IMR-90 (cell line): ENCODE results near the gene PARVG. TPM values are rescaled to one million over a fixed set of nuclear protein-coding genes. Genes with fewer than 3 reads are reported as not detected.
A peak's percentile ranks its signal among the peaks of the same experiment; 100 is the strongest.

Experiments used
- ATAC-seq: fragments of 200-7000 bp; cut with Tn5 transposase; 2 replicates; pipeline ENCODE4 v1.9.1; 2020; ENCODE audit warnings: low read depth, mild to moderate bottlenecking, moderate library complexity
- BruUV-seq: library from RNA; stranded (reverse); fragments of 400-500 nt; replicated peaks from 2 replicates; lab custom pipeline; 2021; lab: Mats Ljungman, UMichigan
- CTCF ChIA-PET: fragments of 300-600 bp; formaldehyde crosslinking; extraction: SDS; loops from one replicate; lab custom pipeline; 2021; ENCODE audit warnings: antibody characterized with exemption; lab: Yijun Ruan, JAX
- POLR2A ChIA-PET: fragments of 300-600 bp; sonication (Branson Sonifier 250); formaldehyde crosslinking; loops from one replicate; lab custom pipeline; 2022; ENCODE audit warnings: antibody characterized with exemption; ENCODE audit not compliant: unreplicated experiment; lab: Charles Lee
- DNase-seq: peaks from one replicate; pipeline ENCODE4 v3.0.0; 2013
- H2AFZ ChIP-seq: replicated peaks from 2 replicates; pipeline ENCODE3; 2013; ENCODE audit warnings: low read length, mild to moderate bottlenecking; ENCODE audit not compliant: poor library complexity
- H2AK5ac ChIP-seq: 2 replicates; pipeline ENCODE4 v1.6.1; 2013; ENCODE audit warnings: low read depth, low read length, inconsistent platforms
- H2AK9ac ChIP-seq: replicated peaks from 2 replicates; pipeline ENCODE3; 2013; ENCODE audit warnings: mild to moderate bottlenecking, low read depth, low read length, moderate library complexity; ENCODE audit not compliant: poor library complexity
- H2BK120ac ChIP-seq: 2 replicates; pipeline ENCODE4 v1.6.1; 2013; ENCODE audit warnings: low read depth, low read length, inconsistent platforms
- H2BK15ac ChIP-seq: 3 replicates; pipeline ENCODE4 v1.6.1; 2013; ENCODE audit warnings: low read depth, low read length, inconsistent platforms
- H2BK20ac ChIP-seq: 2 replicates; pipeline ENCODE4 v1.6.1; 2013; ENCODE audit warnings: low read depth, mild to moderate bottlenecking, inconsistent platforms, low read length, moderate library complexity
- H2BK5ac ChIP-seq: 2 replicates; pipeline ENCODE4 v1.6.1; 2013; ENCODE audit warnings: mild to moderate bottlenecking, low read depth, low read length, inconsistent platforms; ENCODE audit not compliant: poor library complexity, severe bottlenecking
- H3K14ac ChIP-seq: replicated peaks from 2 replicates; pipeline ENCODE4 v1.6.1; 2013; ENCODE audit warnings: low read depth, low read length, inconsistent platforms
- H3K18ac ChIP-seq: 2 replicates; pipeline ENCODE4 v1.6.1; 2013; ENCODE audit warnings: low read depth, low read length, control low read depth
- H3K23ac ChIP-seq: 2 replicates; pipeline ENCODE4 v1.6.1; 2013; ENCODE audit warnings: low read depth, low read length, inconsistent platforms
- H3K27ac ChIP-seq: 2 replicates; pipeline ENCODE4 v1.5.1; 2013; ENCODE audit warnings: mild to moderate bottlenecking, control low read depth, low read length; ENCODE audit not compliant: insufficient read depth
- H3K27me3 ChIP-seq: 2 replicates; pipeline ENCODE4 v1.6.1; 2013; ENCODE audit warnings: low read length; ENCODE audit not compliant: control insufficient read depth, insufficient read depth
- H3K36me3 ChIP-seq: 2 replicates; pipeline ENCODE4 v1.6.1; 2013; ENCODE audit warnings: low read length, mixed read lengths; ENCODE audit not compliant: control insufficient read depth, insufficient read depth
- H3K4ac ChIP-seq: 2 replicates; pipeline ENCODE4 v1.6.1; 2013; ENCODE audit warnings: low read depth, low read length, inconsistent platforms
- H3K4me1 ChIP-seq: 2 replicates; pipeline ENCODE4 v1.6.1; 2013; ENCODE audit warnings: low read length, mixed read lengths; ENCODE audit not compliant: control insufficient read depth, insufficient read depth
- H3K4me2 ChIP-seq: 2 replicates; pipeline ENCODE4 v1.6.1; 2013; ENCODE audit warnings: low read depth, mild to moderate bottlenecking, control low read depth, low read length, moderate library complexity
- H3K4me3 ChIP-seq: 2 replicates; pipeline ENCODE4 v1.5.1; 2013; ENCODE audit warnings: low read depth, mild to moderate bottlenecking, control low read depth, low read length, moderate library complexity; ENCODE audit not compliant: insufficient read depth
- H3K56ac ChIP-seq: 2 replicates; pipeline ENCODE4 v1.6.1; 2013; ENCODE audit warnings: low read length, inconsistent platforms; ENCODE audit not compliant: insufficient read depth; ENCODE audit errors: extremely low read depth
- H3K79me1 ChIP-seq, 2 experiments: 2 replicates each; pipeline ENCODE4 v1.6.1; 2013; ENCODE audit warnings: low read length in 2 of 2, inconsistent platforms in 1 of 2, low read depth in 1 of 2
- H3K9ac ChIP-seq: 2 replicates; pipeline ENCODE4 v1.6.1; 2013; ENCODE audit warnings: low read depth, low read length, control low read depth
- H3K9me1 ChIP-seq: 2 replicates; pipeline ENCODE4 v1.6.1; 2013; ENCODE audit warnings: low read length, inconsistent platforms; ENCODE audit not compliant: insufficient read depth
- H3K9me3 ChIP-seq: 2 replicates; pipeline ENCODE4 v1.6.1; 2013; ENCODE audit warnings: low read length; ENCODE audit not compliant: control insufficient read depth, insufficient read depth
- H4K20me1 ChIP-seq: 2 replicates; pipeline ENCODE4 v1.6.1; 2013; ENCODE audit warnings: low read length, inconsistent platforms; ENCODE audit not compliant: insufficient read depth
- H4K5ac ChIP-seq: 2 replicates; pipeline ENCODE4 v1.6.1; 2013; ENCODE audit warnings: mild to moderate bottlenecking, low read depth, low read length, control low read depth
- H4K8ac ChIP-seq, 2 experiments: 2 replicates each; pipeline ENCODE4 v1.6.1; 2013; ENCODE audit warnings: low read depth in 2 of 2, low read length in 2 of 2, control low read depth in 1 of 2, inconsistent platforms in 1 of 2
- H4K91ac ChIP-seq: 2 replicates; pipeline ENCODE4 v1.6.1; 2013; ENCODE audit warnings: low read depth, low read length, inconsistent platforms; ENCODE audit not compliant: insufficient read depth
- BHLHE40 ChIP-seq: fragments of 150-350 bp; IDR thresholded peaks from 2 replicates; pipeline ENCODE4 v1.6.1; 2016; ENCODE audit warnings: mild to moderate bottlenecking, low read depth, low read length
- CEBPB ChIP-seq: IDR thresholded peaks from 2 replicates; pipeline ENCODE4 v1.6.1; 2012; ENCODE audit warnings: low read depth, low read length, improper control_type of control experiment
- CHD1 ChIP-seq: IDR thresholded peaks from 2 replicates; pipeline ENCODE4 v1.6.1; 2012; ENCODE audit warnings: low read depth, low read length, improper control_type of control experiment
- CTCF ChIP-seq: conservative IDR thresholded peaks from 2 replicates; pipeline ENCODE4 v1.5.1; 2012; ENCODE audit warnings: mild to moderate bottlenecking, low read depth, low read length, improper control_type of control experiment
- ELK1 ChIP-seq: fragments of 150-350 bp; IDR thresholded peaks from 2 replicates; pipeline ENCODE4 v1.6.1; 2016; ENCODE audit warnings: low read depth, mild to moderate bottlenecking, low read length, moderate library complexity, borderline replicate concordance
- FOS ChIP-seq: fragments of 150-350 bp; IDR thresholded peaks from 2 replicates; pipeline ENCODE4 v1.6.1; 2016; ENCODE audit warnings: low read depth, low read length
- MAFK ChIP-seq: IDR thresholded peaks from 2 replicates; pipeline ENCODE4 v1.6.1; 2012; ENCODE audit warnings: low read depth, low read length, improper control_type of control experiment
- MAZ ChIP-seq: IDR thresholded peaks from 2 replicates; pipeline ENCODE4 v1.6.1; 2012; ENCODE audit warnings: low read depth, mild to moderate bottlenecking, low read length, improper control_type of control experiment, moderate library complexity, borderline replicate concordance
- MXI1 ChIP-seq: IDR thresholded peaks from 2 replicates; pipeline ENCODE4 v1.6.1; 2012; ENCODE audit warnings: low read depth, mild to moderate bottlenecking, low read length, moderate library complexity, borderline replicate concordance
- NFE2L2 ChIP-seq: fragments of 150-350 bp; IDR thresholded peaks from 2 replicates; pipeline ENCODE4 v1.6.1; 2016; ENCODE audit warnings: low read depth, mild to moderate bottlenecking, low read length
- POLR2A ChIP-seq: IDR thresholded peaks from 2 replicates; pipeline ENCODE4 v1.6.1; 2012; ENCODE audit warnings: mild to moderate bottlenecking, low read depth, low read length
- RAD21 ChIP-seq: IDR thresholded peaks from 2 replicates; pipeline ENCODE4 v1.6.1; 2012; ENCODE audit warnings: low read length, improper control_type of control experiment
- RCOR1 ChIP-seq: IDR thresholded peaks from 2 replicates; pipeline ENCODE4 v1.6.1; 2012; ENCODE audit warnings: mild to moderate bottlenecking, low read length, improper control_type of control experiment; ENCODE audit not compliant: insufficient replicate concordance
- RFX5 ChIP-seq: IDR thresholded peaks from 2 replicates; pipeline ENCODE4 v1.8.0; 2012; ENCODE audit warnings: low read depth, mild to moderate bottlenecking, low read length, moderate library complexity
- SMC3 ChIP-seq: fragments of 150-350 bp; IDR thresholded peaks from 2 replicates; pipeline ENCODE4 v1.6.1; 2016; ENCODE audit warnings: low read depth, mild to moderate bottlenecking, antibody characterized with exemption, low read length, moderate library complexity
- USF2 ChIP-seq: fragments of 150-350 bp; IDR thresholded peaks from 2 replicates; pipeline ENCODE4 v1.6.1; 2017; ENCODE audit warnings: mild to moderate bottlenecking, antibody characterized with exemption, low read length, low read depth
- WGBS, 2 experiments: methylation state at CpG; one replicate each; pipeline versions ENCODE4 v1.1.5 to v1.1.7; 2013; ENCODE audit warnings: missing lambda C conversion rate in 2 of 2; ENCODE audit not compliant: insufficient read length in 1 of 2; ENCODE audit errors: extremely low coverage in 2 of 2; 5-methylcytosine and 5-hydroxymethylcytosine counted together
- dilution Hi-C: fragments of 300-500 bp; cut with HindIII; formaldehyde crosslinking; loops from one replicate; pipeline ENCODE4 v1.14.3; 2018; ENCODE audit warnings: low sequenced_read_pairs; ENCODE audit not compliant: unreplicated experiment
- in situ Hi-C: fragments of 300-500 bp; cut with MboI; formaldehyde crosslinking; loops from 3 replicates; pipeline ENCODE4 v1.14.3; 2019; ENCODE audit warnings: low sequenced_read_pairs, inconsistent platforms, mixed read lengths
- intact Hi-C: fragments of 100-400 bp; cut with micrococcal nuclease; formaldehyde crosslinking; loops from 2 replicates; pipeline ENCODE4 v1.10.0; 2022
- polyA plus RNA-seq, 3 experiments: library from polyadenylated mRNA; depleted of rRNA; stranded (reverse); fragments of >200 nt; gene quantifications; 2 replicates each; pipeline ENCODE4 v1.2.3, GENCODE V29; 2012; ENCODE audit warnings: low replicate concordance in 1 of 3
- total RNA-seq: library from RNA; depleted of rRNA; stranded (reverse); fragments of >200 nt; gene quantifications from 2 replicates; pipeline ENCODE4 v1.2.3, GENCODE V29; 2012

Gene PARVG
- total and polyA plus RNA-seq, 2 of the 4 experiments (the other 2 are of a cell fraction), result not detected

GRCh38 chr22:44161673-44162072, 19.1 kb upstream of the PARVG start:
- Histone ChIP-seq H3K4me2 (no peak overlapping the region), H4K20me1 (no peaks in the 10 kb centered on the region), H3K9me3 (no peaks in the 10 kb centered on the region), H3K36me3 (peaks cover 1% of the 10 kb centered on the region; the same call in 1 of the 2 replicates), H3K4me1 (peaks cover 2% of the 10 kb centered on the region; the same call in 1 of the 2 replicates), H2AK9ac (peak overlapping the region; percentile 42), H3K9me1 (no peaks in the 10 kb centered on the region), H3K27me3 (no peaks in the 10 kb centered on the region), H2AFZ (peak overlapping the region; percentile 51), H3K14ac (no peak overlapping the region), H2BK120ac (no peak overlapping the region), H3K27ac (no peak overlapping the region), H4K5ac (no peak overlapping the region), H3K4me3 (no peak overlapping the region), H4K8ac (no peak overlapping the region), H3K18ac (no peak overlapping the region), H2AK5ac (no peak overlapping the region), H3K79me1 (no peaks in the 10 kb centered on the region), H2BK5ac (no peak overlapping the region), H3K9ac (no peak overlapping the region), H3K4ac (no peak overlapping the region), H4K91ac (no peak overlapping the region), H3K23ac (no peak overlapping the region), H2BK20ac (no peak overlapping the region), H2BK15ac (no peak overlapping the region), H3K56ac (no peak overlapping the region)
- ATAC-seq (no peak), DNase-seq (no peak)
- no TSS peak for BruUV-seq
- CTCF ChIA-PET, result no interaction called here
- in situ Hi-C loops, result no loop called here
- dilution Hi-C loops, result no loop called here
- POLR2A ChIA-PET, result no interaction called here
- 94% methylated on average over 3 of the region's 11 CpGs; no CpG with 5 or more reads in 1 of the 2 experiments for WGBS, 2 experiments
- TF ChIP-seq BHLHE40, result no peak
- no peak for TF ChIP-seq RCOR1
- TF ChIP-seq POLR2A, result no peak
- TF ChIP-seq NFE2L2, result no peak
- TF ChIP-seq USF2, result no peak
- TF ChIP-seq RAD21, result no peak
- no peak for TF ChIP-seq ELK1
- TF ChIP-seq SMC3, result no peak
- TF ChIP-seq CHD1, result no peak
- TF ChIP-seq RFX5, result no peak
- TF ChIP-seq CEBPB, result no peak
- TF ChIP-seq CTCF, result no peak
- no peak for TF ChIP-seq MAZ
- no peak for TF ChIP-seq MXI1
- TF ChIP-seq FOS, result no peak
- no peak for TF ChIP-seq MAFK
- intact Hi-C loops, result no loop called here
